ENCODE measurements around the gene PDK4. TPM values are rescaled to one million over a fixed set of nuclear protein-coding genes. Genes with fewer than 3 reads are reported as not detected.
"Not testable (repeated sequence)": the region's sequence is repeated elsewhere in the genome, so short reads cannot be mapped to it uniquely, and the experiment has no call there.

PDK4 gene
- total and polyA plus RNA-seq, 7 donors = 38.4 to 1,066 (median 254) TPM

DNA sequence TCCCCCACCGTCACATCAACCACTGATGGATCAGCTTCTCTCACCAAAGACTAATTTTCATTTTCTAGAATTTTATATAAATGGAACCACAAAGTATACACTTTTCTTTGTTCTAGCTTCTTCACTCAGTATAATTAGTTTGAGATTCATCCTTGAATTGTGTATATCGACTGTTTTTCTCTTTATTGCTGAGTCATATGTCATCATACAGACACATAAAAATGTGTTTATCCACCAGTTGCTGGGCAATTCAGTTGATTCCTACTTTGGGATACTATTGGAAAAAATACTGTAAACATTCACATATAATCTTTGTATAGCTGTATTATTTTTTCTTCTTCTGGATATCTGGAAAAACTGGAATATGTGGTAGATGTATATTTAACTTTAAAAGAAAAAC lies 26.6 kb downstream of the PDK4 start:
- 68 to 82% methylated on average over 2 of the region's 2 CpGs for WGBS, 2 donors
- intact Hi-C loops (cut with DNase I) = no loop called here
- TF ChIP-seq POLR2A (IDR thresholded peaks at IDR 0.05) = no peak
- no peak for TF ChIP-seq EP300 (IDR thresholded peaks at IDR 0.05)
- TF ChIP-seq POLR2AphosphoS5 (IDR thresholded peaks at IDR 0.05) = no peak
- TF ChIP-seq, protein P1, sequence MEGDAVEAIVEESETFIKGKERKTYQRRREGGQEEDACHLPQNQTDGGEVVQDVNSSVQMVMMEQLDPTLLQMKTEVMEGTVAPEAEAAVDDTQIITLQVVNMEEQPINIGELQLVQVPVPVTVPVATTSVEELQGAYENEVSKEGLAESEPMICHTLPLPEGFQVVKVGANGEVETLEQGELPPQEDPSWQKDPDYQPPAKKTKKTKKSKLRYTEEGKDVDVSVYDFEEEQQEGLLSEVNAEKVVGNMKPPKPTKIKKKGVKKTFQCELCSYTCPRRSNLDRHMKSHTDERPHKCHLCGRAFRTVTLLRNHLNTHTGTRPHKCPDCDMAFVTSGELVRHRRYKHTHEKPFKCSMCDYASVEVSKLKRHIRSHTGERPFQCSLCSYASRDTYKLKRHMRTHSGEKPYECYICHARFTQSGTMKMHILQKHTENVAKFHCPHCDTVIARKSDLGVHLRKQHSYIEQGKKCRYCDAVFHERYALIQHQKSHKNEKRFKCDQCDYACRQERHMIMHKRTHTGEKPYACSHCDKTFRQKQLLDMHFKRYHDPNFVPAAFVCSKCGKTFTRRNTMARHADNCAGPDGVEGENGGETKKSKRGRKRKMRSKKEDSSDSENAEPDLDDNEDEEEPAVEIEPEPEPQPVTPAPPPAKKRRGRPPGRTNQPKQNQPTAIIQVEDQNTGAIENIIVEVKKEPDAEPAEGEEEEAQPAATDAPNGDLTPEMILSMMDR (IDR thresholded peaks at IDR 0.05) = no peak
- no peak overlapping the region for H3K27ac ChIP-seq
- no peak overlapping the region for H3K4me3 ChIP-seq
- DNase-seq = no peak
- H3K4me1 ChIP-seq = no peaks in the 10 kb centered on the region
- H3K9me3 ChIP-seq = no peaks in the 10 kb centered on the region
- H3K27me3 ChIP-seq = no peaks in the 10 kb centered on the region
- no peaks in the 10 kb centered on the region for H3K36me3 ChIP-seq

DNA sequence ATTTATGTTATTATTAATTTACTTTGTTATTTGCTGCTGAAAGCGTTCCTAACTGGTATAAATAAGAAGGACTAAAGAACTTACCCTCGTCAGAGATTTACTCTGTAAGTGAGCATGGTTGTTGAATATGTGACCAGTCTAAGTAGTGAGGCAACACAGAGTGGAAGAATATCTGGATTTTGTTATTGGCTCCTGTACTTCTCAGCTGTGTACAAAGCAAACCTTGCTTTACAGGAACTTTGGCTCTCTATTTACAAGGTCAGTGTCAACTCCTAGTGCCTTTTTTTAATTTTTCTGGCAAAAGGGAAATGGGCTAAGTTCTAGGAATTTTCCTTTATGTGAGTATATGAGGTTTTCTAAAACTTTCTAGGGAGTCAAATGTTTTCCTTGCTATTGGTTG lies 35.6 kb downstream of the PDK4 start:
- no peaks in the 10 kb centered on the region for H3K4me1 ChIP-seq
- H3K9me3 ChIP-seq = no peaks in the 10 kb centered on the region
- no peaks in the 10 kb centered on the region for H3K36me3 ChIP-seq
- H3K27me3 ChIP-seq = no peaks in the 10 kb centered on the region
- H3K4me3 ChIP-seq = no peak overlapping the region
- no peak for TF ChIP-seq POLR2AphosphoS5 (IDR thresholded peaks at IDR 0.05)
- no peak for TF ChIP-seq EP300 (IDR thresholded peaks at IDR 0.05)
- TF ChIP-seq POLR2A (IDR thresholded peaks at IDR 0.05) = no peak
- TF ChIP-seq, protein P1 (IDR thresholded peaks at IDR 0.05) = no peak
- 85 to 88% methylated on average over 2 of the region's 2 CpGs for WGBS, 2 donors
- intact Hi-C loops (cut with DNase I) = no loop called here
- no peak overlapping the region for H3K27ac ChIP-seq
- DNase-seq = no peak

DNA sequence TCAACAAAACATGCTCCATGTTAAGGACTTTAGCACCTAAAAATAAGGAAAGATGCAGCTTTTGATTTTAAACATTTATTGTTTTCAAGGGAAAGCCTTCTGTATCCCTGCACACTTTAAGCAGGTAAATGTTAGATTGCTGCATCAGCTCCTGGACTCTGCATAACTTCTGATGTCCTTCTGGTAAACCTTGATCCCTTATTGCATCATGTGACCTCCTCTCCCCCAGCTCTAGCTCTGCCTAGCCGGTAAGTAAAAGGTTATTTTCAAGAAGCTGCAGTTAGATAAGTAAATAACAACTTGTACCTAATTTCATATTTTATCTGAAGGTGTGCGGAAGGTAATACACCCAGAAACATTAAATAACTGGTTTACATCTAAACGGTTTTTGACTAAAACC lies 37.5 kb downstream of the PDK4 start:
- TF ChIP-seq POLR2AphosphoS5 (IDR thresholded peaks at IDR 0.05) (no peak), EP300 (IDR thresholded peaks at IDR 0.05) (no peak), POLR2A (IDR thresholded peaks at IDR 0.05) (no peak)
- TF ChIP-seq, protein P1 (IDR thresholded peaks at IDR 0.05) = no peak
- no peak for DNase-seq
- WGBS, 2 donors = 33 to 75% methylated on average over 3 of the region's 3 CpGs
- no peak overlapping the region for H3K27ac ChIP-seq
- H3K4me3 ChIP-seq = no peak overlapping the region
- no peaks in the 10 kb centered on the region for H3K9me3 ChIP-seq
- intact Hi-C loops (cut with DNase I) = no loop called here
- H3K36me3 ChIP-seq = no peaks in the 10 kb centered on the region
- H3K27me3 ChIP-seq = no peaks in the 10 kb centered on the region
- no peaks in the 10 kb centered on the region for H3K4me1 ChIP-seq

DNA sequence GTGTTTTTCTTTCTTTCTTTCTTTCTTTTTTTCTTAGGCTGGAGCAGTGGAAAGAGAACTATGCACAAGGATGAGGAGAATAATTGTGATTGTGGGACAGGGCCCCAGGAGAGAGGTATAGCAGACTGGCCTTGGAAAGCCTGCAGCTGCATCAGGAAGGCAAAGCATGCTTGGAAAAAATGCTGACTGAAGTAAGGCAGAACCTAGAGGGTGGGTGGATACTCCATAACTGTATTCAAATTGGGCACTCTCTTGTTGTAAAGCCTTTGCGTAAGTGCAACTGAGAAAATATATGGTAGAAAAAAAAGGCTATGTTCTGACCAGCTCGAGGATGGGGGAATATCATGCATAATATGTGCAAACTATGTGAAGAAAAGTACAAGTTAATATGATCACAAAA lies 39.5 kb downstream of the PDK4 start:
- Histone ChIP-seq H3K27me3 (no peaks in the 10 kb centered on the region), H3K36me3 (no peaks in the 10 kb centered on the region), H3K4me1 (peaks cover 0 to 5% (median 0%) of the 10 kb centered on the region in 4 donors), H3K27ac (no peak overlapping the region), H3K4me3 (no peak overlapping the region), H3K9me3 (no peaks in the 10 kb centered on the region)
- WGBS, 2 donors = 95% methylated on average over 2 of the region's 2 CpGs
- DNase-seq = no peak
- no peak for TF ChIP-seq EP300 (IDR thresholded peaks at IDR 0.05)
- intact Hi-C loops (cut with DNase I) = no loop called here

DNA sequence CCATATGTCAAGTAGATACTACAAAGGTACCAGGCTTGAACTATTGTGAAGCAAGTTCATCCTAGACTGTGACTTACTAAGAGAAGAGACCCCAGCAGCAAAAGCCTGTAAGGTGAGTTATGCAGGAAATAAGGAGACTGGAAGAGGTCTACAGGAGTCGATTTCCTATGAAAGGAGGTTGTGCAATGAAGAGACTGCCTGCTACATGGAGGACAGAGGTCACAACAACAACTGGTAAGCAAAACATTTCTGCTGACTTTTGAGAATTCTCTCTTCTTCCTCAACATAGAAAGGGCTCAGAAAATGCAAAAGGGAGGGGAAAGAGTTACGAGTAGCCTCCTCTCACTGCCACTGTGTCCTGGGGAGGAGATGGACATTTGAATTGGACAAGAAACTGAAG lies 42.4 kb downstream of the PDK4 start:
- Histone ChIP-seq H3K27me3 (no peaks in the 10 kb centered on the region), H3K4me3 (no peak overlapping the region), H3K27ac (no peak overlapping the region), H3K4me1 (peaks cover 0 to 32% (median 24%) of the 10 kb centered on the region in 4 donors), H3K36me3 (no peaks in the 10 kb centered on the region), H3K9me3 (no peaks in the 10 kb centered on the region)
- TF ChIP-seq POLR2A (IDR thresholded peaks at IDR 0.05) (no peak), POLR2AphosphoS5 (IDR thresholded peaks at IDR 0.05) (no peak), EP300 (IDR thresholded peaks at IDR 0.05) (no peak)
- TF ChIP-seq, protein P1 (IDR thresholded peaks at IDR 0.05) = no peak
- DNase-seq = no peak
- 75 to 80% methylated on average over 2 of the region's 2 CpGs for WGBS, 2 donors
- intact Hi-C loops (cut with DNase I) = no loop called here

DNA sequence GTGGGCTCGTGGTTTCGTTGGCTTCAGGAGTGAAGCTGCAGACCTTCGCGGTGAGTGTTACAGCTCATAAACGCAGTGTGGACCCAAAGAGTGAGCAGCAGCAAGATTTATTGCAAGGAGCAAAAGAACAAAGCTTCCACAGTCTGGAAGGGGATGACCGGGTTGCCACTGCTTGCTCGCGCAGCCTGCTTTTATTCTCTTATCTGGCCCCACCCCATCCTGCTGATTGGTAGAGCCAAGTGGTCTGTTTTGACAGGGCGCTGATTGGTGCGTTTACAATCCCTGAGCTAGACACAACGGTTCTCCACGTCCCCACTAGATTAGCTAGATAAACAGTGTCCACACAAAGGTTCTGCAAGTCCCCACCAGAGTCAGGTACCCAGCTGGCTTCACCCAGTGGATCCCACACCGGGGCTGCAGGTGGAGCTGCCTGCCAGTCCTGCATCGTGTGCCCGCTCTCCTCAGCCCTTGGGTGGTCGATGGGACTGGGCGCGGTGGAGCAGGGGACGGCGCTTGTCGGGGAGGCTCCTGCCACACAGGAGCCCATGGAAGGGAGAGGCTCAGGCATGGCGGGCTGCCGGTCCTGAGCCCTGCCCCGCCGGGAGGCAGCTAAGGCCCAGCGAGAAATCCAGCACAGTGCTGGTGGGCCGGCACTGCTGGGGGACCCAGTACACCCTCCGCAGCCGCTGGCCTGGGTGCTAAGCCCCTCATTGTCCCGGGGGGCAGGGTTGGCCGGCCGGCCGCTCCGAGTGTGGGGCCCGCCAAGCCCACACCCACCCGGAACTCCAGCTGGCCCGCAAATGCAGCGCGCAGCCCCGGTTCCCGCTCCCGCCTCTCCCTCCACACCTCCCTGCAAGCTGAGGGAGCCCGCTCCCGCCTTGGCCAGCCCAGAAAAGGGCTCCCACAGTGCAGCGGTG lies 44.0 kb downstream of the PDK4 start:
- Histone ChIP-seq H3K4me1 (peaks cover 0 to 49% (median 40%) of the 10 kb centered on the region in 4 donors), H3K27ac (peak overlapping the region in 2 of 4 donors; percentile 92 to 95)
- DNase-seq = peak; percentile 64
- intact Hi-C loops (cut with DNase I); H3K36me3 ChIP-seq; H3K27me3 ChIP-seq; H3K9me3 ChIP-seq; H3K4me3 ChIP-seq: not testable (repeated sequence)
- 83 to 90% methylated on average over 38 to 45 of the region's 45 CpGs for WGBS, 2 donors

Data from sigmoid colon (tissue), 7 donors.